WTC11 (cell line): Measurements from ENCODE around the gene GEMIN2. TPM values are rescaled to one million over a fixed set of nuclear protein-coding genes. Genes with fewer than 3 reads are reported as not detected.

ENCODE experiments used
- ATAC-seq: fragments of 200-7000 bp; cut with Tn5 transposase; 2 replicates; pipeline ENCODE4 v1.10.0; 2021; ENCODE audit warnings: mild to moderate bottlenecking, moderate library complexity
- CTCF ChIA-PET: fragments of 300-600 bp; sonication (Branson Sonifier 250); formaldehyde crosslinking; loops from one replicate; lab custom pipeline; 2021; ENCODE audit warnings: antibody characterized with exemption; lab: Charles Lee
- POLR2A ChIA-PET: fragments of 350-600 bp; sonication (Branson Sonifier 250); formaldehyde crosslinking; loops from one replicate; lab custom pipeline; 2021; ENCODE audit warnings: antibody characterized with exemption; lab: Charles Lee
- DNase-seq: peaks from one replicate; pipeline ENCODE4 v3.0.0; 2021; ENCODE audit warnings: low spot score
- H3K27ac Mint-ChIP-seq: 2 replicates; pipeline ENCODE4 v1.8.0; 2021; ENCODE audit warnings: mixed read lengths
- H3K27me3 Mint-ChIP-seq: 2 replicates; pipeline ENCODE4 v1.8.0; 2021; ENCODE audit warnings: low read depth, mild to moderate bottlenecking, moderate library complexity, mixed read lengths
- H3K36me3 Mint-ChIP-seq: 2 replicates; pipeline ENCODE4 v1.8.0; 2021; ENCODE audit warnings: mixed read lengths
- H3K4me1 Mint-ChIP-seq: 2 replicates; pipeline ENCODE4 v1.8.0; 2022; ENCODE audit warnings: mixed read lengths
- H3K4me3 Mint-ChIP-seq: 2 replicates; pipeline ENCODE4 v1.8.0; 2021; ENCODE audit warnings: mild to moderate bottlenecking, moderate library complexity, mixed read lengths
- H3K9me3 Mint-ChIP-seq: 2 replicates; pipeline ENCODE4 v1.8.0; 2021; ENCODE audit warnings: mixed read lengths
- CBFB ChIP-seq: sonication (generic); formaldehyde crosslinking; IDR thresholded peaks from 2 replicates; pipeline ENCODE4 v1.8.1; 2022; ENCODE audit warnings: mild to moderate bottlenecking, low read depth, missing genetic modification reagents
- FOXJ3 ChIP-seq: sonication (generic); formaldehyde crosslinking; IDR thresholded peaks from 2 replicates; pipeline ENCODE4 v1.9.0; 2021; ENCODE audit warnings: missing genetic modification reagents, mild to moderate bottlenecking, borderline replicate concordance
- NFYB ChIP-seq: sonication (generic); formaldehyde crosslinking; conservative IDR thresholded peaks from 2 replicates; pipeline ENCODE4 v1.8.0; 2022; ENCODE audit warnings: low read depth, missing genetic modification reagents
- NR2C2 ChIP-seq: sonication (generic); formaldehyde crosslinking; IDR thresholded peaks from 2 replicates; pipeline ENCODE4 v1.8.0; 2022; ENCODE audit warnings: mild to moderate bottlenecking, missing genetic modification reagents
- TEAD1 ChIP-seq: sonication (generic); formaldehyde crosslinking; IDR thresholded peaks from 2 replicates; pipeline ENCODE4 v1.8.0; 2022; ENCODE audit warnings: mild to moderate bottlenecking, missing genetic modification reagents
- ZNF219 ChIP-seq: sonication (generic); formaldehyde crosslinking; IDR thresholded peaks from 2 replicates; pipeline ENCODE4 v1.8.0; 2023; ENCODE audit warnings: missing genetic modification reagents, mild to moderate bottlenecking, borderline replicate concordance
- ZNF232 ChIP-seq: sonication (generic); formaldehyde crosslinking; IDR thresholded peaks from 2 replicates; pipeline ENCODE4 v1.8.0; 2022; ENCODE audit warnings: mild to moderate bottlenecking, missing genetic modification reagents
- total RNA-seq: library from RNA; stranded (reverse); gene quantifications from 3 replicates; pipeline ENCODE4 v1.2.3, GENCODE V29; 2021
- TF ChIP-seq, protein P1 (sequence below): sonication (generic); formaldehyde crosslinking; IDR thresholded peaks from 2 replicates; pipeline ENCODE4 v1.8.0; 2022; ENCODE audit warnings: missing genetic modification reagents
- TF ChIP-seq, protein P2 (sequence below): sonication (generic); formaldehyde crosslinking; IDR thresholded peaks from 2 replicates; pipeline ENCODE4 v1.8.1; 2022; ENCODE audit warnings: mild to moderate bottlenecking, missing genetic modification reagents, moderate library complexity, borderline replicate concordance
- TF ChIP-seq, protein P3 (sequence below): fragments of 200-600 bp; IDR thresholded peaks from 2 replicates; pipeline ENCODE4 v1.8.0; 2022; ENCODE audit warnings: antibody characterized with exemption
- TF ChIP-seq, protein P4 (sequence below): sonication (generic); formaldehyde crosslinking; conservative IDR thresholded peaks from 2 replicates; pipeline ENCODE4 v1.8.1; 2022; ENCODE audit warnings: mild to moderate bottlenecking, missing genetic modification reagents
- TF ChIP-seq, protein P5 (sequence below): sonication (generic); formaldehyde crosslinking; IDR thresholded peaks from 2 replicates; pipeline ENCODE4 v1.8.1; 2023; ENCODE audit warnings: mild to moderate bottlenecking, missing genetic modification reagents
- TF ChIP-seq, protein P6 (sequence below): sonication (generic); formaldehyde crosslinking; IDR thresholded peaks from 2 replicates; pipeline ENCODE4 v1.8.0; 2022; ENCODE audit warnings: mild to moderate bottlenecking, missing genetic modification reagents
- TF ChIP-seq, protein P7 (sequence below): sonication (generic); formaldehyde crosslinking; IDR thresholded peaks from 2 replicates; pipeline ENCODE4 v1.8.0; 2023; ENCODE audit warnings: missing genetic modification reagents
- TF ChIP-seq, protein P8 (sequence below): fragments of 250-450 bp; sonication (Bioruptor Pico); IDR thresholded peaks from 2 replicates; pipeline ENCODE4 v1.9.0; 2021; ENCODE audit warnings: mild to moderate bottlenecking
- TF ChIP-seq, protein P9 (sequence below): sonication (generic); formaldehyde crosslinking; IDR thresholded peaks from 2 replicates; pipeline ENCODE4 v1.8.1; 2022; ENCODE audit warnings: missing genetic modification reagents, borderline replicate concordance
- TF ChIP-seq, protein P10 (sequence below): sonication (generic); formaldehyde crosslinking; IDR thresholded peaks from 2 replicates; pipeline ENCODE4 v1.8.0; 2023; ENCODE audit warnings: mild to moderate bottlenecking, missing genetic modification reagents

Gene GEMIN2
- total RNA-seq, 1 experiment from 2014 or later: 27.1 TPM

DNA sequence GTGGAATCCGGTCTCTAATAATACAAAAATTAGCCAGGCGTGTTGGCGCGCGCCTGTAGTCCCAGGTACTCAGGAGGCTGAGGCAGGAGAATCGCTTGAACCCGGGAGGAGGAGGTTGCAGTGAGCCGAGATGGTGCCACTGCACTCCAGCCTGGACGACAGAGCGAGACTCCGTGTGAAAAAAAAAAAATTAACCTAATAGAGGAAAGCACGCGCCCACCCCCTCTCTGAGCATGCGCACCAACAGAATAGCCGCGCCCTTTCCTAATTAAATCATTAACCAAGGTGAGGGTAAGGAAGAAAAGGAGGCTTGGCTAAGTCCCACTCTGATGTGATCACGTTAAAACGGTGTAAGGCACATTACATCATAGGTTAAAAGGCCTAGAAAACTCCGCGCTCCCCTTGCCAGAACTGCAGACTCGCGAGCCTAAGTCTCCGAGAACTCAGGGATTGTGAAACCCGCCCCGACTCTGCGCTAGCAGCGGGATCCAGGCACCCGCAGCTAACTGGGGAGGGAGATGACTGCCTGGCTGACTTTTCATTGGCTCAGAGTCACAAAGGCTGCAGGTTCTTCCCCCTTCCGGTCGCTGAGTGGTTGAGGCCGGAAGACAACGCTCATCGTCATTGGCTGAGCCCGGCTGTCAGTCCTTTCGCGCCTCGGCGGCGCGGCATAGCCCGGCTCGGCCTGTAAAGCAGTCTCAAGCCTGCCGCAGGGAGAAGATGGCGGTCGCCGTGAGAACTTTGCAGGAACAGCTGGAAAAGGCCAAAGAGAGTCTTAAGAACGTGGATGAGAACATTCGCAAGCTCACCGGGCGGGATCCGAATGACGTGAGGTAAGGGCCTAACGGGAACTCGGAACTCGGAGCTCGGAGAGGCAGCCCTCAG is 60.7 kb downstream of the GEMIN2 start, which contains the start of gene PNN (continued):
- TF ChIP-seq, protein P1, sequence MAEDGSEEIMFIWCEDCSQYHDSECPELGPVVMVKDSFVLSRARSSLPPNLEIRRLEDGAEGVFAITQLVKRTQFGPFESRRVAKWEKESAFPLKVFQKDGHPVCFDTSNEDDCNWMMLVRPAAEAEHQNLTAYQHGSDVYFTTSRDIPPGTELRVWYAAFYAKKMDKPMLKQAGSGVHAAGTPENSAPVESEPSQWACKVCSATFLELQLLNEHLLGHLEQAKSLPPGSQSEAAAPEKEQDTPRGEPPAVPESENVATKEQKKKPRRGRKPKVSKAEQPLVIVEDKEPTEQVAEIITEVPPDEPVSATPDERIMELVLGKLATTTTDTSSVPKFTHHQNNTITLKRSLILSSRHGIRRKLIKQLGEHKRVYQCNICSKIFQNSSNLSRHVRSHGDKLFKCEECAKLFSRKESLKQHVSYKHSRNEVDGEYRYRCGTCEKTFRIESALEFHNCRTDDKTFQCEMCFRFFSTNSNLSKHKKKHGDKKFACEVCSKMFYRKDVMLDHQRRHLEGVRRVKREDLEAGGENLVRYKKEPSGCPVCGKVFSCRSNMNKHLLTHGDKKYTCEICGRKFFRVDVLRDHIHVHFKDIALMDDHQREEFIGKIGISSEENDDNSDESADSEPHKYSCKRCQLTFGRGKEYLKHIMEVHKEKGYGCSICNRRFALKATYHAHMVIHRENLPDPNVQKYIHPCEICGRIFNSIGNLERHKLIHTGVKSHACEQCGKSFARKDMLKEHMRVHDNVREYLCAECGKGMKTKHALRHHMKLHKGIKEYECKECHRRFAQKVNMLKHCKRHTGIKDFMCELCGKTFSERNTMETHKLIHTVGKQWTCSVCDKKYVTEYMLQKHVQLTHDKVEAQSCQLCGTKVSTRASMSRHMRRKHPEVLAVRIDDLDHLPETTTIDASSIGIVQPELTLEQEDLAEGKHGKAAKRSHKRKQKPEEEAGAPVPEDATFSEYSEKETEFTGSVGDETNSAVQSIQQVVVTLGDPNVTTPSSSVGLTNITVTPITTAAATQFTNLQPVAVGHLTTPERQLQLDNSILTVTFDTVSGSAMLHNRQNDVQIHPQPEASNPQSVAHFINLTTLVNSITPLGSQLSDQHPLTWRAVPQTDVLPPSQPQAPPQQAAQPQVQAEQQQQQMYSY (CRISPR knock-in tag): no peak
- TF ChIP-seq FOXJ3 (CRISPR knock-in tag) (no peak), NFYB (peak; percentile 93), ZNF219 (CRISPR knock-in tag) (no peak), CBFB (CRISPR knock-in tag) (no peak), ZNF232 (CRISPR knock-in tag) (no peak; the same call in 1 of the 2 replicates)
- TF ChIP-seq, protein P2, sequence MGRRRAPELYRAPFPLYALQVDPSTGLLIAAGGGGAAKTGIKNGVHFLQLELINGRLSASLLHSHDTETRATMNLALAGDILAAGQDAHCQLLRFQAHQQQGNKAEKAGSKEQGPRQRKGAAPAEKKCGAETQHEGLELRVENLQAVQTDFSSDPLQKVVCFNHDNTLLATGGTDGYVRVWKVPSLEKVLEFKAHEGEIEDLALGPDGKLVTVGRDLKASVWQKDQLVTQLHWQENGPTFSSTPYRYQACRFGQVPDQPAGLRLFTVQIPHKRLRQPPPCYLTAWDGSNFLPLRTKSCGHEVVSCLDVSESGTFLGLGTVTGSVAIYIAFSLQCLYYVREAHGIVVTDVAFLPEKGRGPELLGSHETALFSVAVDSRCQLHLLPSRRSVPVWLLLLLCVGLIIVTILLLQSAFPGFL (CRISPR knock-in tag): peak; percentile 87
- TF ChIP-seq, protein P3, sequence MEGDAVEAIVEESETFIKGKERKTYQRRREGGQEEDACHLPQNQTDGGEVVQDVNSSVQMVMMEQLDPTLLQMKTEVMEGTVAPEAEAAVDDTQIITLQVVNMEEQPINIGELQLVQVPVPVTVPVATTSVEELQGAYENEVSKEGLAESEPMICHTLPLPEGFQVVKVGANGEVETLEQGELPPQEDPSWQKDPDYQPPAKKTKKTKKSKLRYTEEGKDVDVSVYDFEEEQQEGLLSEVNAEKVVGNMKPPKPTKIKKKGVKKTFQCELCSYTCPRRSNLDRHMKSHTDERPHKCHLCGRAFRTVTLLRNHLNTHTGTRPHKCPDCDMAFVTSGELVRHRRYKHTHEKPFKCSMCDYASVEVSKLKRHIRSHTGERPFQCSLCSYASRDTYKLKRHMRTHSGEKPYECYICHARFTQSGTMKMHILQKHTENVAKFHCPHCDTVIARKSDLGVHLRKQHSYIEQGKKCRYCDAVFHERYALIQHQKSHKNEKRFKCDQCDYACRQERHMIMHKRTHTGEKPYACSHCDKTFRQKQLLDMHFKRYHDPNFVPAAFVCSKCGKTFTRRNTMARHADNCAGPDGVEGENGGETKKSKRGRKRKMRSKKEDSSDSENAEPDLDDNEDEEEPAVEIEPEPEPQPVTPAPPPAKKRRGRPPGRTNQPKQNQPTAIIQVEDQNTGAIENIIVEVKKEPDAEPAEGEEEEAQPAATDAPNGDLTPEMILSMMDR: no peak
- TF ChIP-seq, protein P4, sequence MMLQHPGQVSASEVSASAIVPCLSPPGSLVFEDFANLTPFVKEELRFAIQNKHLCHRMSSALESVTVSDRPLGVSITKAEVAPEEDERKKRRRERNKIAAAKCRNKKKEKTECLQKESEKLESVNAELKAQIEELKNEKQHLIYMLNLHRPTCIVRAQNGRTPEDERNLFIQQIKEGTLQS (CRISPR knock-in tag): no peak
- TF ChIP-seq, protein P5, sequence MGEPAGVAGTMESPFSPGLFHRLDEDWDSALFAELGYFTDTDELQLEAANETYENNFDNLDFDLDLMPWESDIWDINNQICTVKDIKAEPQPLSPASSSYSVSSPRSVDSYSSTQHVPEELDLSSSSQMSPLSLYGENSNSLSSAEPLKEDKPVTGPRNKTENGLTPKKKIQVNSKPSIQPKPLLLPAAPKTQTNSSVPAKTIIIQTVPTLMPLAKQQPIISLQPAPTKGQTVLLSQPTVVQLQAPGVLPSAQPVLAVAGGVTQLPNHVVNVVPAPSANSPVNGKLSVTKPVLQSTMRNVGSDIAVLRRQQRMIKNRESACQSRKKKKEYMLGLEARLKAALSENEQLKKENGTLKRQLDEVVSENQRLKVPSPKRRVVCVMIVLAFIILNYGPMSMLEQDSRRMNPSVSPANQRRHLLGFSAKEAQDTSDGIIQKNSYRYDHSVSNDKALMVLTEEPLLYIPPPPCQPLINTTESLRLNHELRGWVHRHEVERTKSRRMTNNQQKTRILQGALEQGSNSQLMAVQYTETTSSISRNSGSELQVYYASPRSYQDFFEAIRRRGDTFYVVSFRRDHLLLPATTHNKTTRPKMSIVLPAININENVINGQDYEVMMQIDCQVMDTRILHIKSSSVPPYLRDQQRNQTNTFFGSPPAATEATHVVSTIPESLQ (CRISPR knock-in tag): no peak; the same call in 1 of the 2 replicates
- TF ChIP-seq, protein P6, sequence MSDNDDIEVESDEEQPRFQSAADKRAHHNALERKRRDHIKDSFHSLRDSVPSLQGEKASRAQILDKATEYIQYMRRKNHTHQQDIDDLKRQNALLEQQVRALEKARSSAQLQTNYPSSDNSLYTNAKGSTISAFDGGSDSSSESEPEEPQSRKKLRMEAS: peak; percentile 15

DNA sequence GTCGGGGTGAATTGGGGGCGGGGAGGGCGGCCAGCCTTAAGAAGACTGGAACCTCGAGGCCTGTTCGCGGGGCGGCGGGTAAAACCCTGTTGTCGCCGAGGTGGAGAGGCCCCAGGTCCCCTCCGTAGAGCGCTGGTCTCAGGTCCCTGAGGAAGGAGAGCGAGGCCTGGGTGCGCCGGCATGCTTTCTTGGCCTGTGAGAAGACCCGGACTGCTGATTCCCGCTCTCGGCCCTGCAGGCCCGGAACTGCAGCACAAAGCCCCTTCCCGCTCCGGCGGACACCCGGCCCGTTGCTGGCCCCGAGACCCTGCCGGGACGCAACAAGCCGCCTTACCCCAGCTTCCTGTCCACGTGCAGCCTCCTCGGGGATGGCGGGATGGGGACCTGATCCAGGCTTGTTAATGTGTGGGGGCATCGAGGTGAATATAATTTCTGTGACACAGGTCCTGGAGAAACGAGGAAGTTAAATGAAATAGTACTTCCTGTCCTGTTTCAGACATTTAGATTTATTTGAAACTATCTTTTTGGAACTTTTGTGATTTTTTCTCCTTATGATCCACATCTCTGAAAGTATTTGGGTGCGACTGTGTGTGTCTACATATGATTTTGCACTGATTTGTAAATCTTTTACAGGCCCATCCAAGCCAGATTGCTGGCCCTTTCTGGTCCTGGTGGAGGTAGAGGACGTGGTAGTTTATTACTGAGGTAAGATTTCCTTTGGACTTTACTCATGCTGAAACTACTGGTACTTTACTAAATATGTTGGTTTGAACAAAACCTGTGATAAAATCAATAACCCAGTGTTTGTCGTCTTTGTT is 61.5 kb downstream of the GEMIN2 start:
- peak overlapping the region; percentile 98 for H3K4me3 Mint-ChIP-seq
- H3K36me3 Mint-ChIP-seq: peaks cover 3% of the 10 kb centered on the region
- H3K9me3 Mint-ChIP-seq: no peaks in the 10 kb centered on the region
- ChIA-PET CTCF (no interaction called here), POLR2A (interaction anchor here (0.6 to 1.4 kb wide), 8 partner anchors 9 to 256 kb away, joined by 3 to 11 read pairs (median 3); partner anchors contain the start of genes FBXO33 and SEC23A)
- H3K27ac Mint-ChIP-seq: peak overlapping the region; percentile 100
- peaks cover 36% of the 10 kb centered on the region for H3K4me1 Mint-ChIP-seq
- H3K27me3 Mint-ChIP-seq: no peaks in the 10 kb centered on the region
- DNase-seq: peak; percentile 52
- ATAC-seq: no peak
- TF ChIP-seq, protein P7, sequence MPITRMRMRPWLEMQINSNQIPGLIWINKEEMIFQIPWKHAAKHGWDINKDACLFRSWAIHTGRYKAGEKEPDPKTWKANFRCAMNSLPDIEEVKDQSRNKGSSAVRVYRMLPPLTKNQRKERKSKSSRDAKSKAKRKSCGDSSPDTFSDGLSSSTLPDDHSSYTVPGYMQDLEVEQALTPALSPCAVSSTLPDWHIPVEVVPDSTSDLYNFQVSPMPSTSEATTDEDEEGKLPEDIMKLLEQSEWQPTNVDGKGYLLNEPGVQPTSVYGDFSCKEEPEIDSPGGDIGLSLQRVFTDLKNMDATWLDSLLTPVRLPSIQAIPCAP (CRISPR knock-in tag): no peak
- no peak for TF ChIP-seq NR2C2
- TF ChIP-seq, protein P8, sequence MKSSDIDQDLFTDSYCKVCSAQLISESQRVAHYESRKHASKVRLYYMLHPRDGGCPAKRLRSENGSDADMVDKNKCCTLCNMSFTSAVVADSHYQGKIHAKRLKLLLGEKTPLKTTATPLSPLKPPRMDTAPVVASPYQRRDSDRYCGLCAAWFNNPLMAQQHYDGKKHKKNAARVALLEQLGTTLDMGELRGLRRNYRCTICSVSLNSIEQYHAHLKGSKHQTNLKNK (CRISPR knock-in tag): no peak
- TF ChIP-seq, protein P9, sequence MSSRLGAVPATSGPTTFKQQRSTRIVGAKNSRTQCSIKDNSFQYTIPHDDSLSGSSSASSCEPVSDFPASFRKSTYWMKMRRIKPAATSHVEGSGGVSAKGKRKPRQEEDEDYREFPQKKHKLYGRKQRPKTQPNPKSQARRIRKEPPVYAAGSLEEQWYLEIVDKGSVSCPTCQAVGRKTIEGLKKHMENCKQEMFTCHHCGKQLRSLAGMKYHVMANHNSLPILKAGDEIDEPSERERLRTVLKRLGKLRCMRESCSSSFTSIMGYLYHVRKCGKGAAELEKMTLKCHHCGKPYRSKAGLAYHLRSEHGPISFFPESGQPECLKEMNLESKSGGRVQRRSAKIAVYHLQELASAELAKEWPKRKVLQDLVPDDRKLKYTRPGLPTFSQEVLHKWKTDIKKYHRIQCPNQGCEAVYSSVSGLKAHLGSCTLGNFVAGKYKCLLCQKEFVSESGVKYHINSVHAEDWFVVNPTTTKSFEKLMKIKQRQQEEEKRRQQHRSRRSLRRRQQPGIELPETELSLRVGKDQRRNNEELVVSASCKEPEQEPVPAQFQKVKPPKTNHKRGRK (CRISPR knock-in tag): no peak
- TF ChIP-seq TEAD1 (CRISPR knock-in tag): no peak
- TF ChIP-seq, protein P10, sequence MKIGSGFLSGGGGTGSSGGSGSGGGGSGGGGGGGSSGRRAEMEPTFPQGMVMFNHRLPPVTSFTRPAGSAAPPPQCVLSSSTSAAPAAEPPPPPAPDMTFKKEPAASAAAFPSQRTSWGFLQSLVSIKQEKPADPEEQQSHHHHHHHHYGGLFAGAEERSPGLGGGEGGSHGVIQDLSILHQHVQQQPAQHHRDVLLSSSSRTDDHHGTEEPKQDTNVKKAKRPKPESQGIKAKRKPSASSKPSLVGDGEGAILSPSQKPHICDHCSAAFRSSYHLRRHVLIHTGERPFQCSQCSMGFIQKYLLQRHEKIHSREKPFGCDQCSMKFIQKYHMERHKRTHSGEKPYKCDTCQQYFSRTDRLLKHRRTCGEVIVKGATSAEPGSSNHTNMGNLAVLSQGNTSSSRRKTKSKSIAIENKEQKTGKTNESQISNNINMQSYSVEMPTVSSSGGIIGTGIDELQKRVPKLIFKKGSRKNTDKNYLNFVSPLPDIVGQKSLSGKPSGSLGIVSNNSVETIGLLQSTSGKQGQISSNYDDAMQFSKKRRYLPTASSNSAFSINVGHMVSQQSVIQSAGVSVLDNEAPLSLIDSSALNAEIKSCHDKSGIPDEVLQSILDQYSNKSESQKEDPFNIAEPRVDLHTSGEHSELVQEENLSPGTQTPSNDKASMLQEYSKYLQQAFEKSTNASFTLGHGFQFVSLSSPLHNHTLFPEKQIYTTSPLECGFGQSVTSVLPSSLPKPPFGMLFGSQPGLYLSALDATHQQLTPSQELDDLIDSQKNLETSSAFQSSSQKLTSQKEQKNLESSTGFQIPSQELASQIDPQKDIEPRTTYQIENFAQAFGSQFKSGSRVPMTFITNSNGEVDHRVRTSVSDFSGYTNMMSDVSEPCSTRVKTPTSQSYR (CRISPR knock-in tag): no peak
